ENCODE results near the gene OR2AG1. TPM values are rescaled to one million over a fixed set of nuclear protein-coding genes. Genes with fewer than 3 reads are reported as not detected.

OR2AG1 gene, protein sequence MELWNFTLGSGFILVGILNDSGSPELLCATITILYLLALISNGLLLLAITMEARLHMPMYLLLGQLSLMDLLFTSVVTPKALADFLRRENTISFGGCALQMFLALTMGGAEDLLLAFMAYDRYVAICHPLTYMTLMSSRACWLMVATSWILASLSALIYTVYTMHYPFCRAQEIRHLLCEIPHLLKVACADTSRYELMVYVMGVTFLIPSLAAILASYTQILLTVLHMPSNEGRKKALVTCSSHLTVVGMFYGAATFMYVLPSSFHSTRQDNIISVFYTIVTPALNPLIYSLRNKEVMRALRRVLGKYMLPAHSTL
- polyA plus RNA-seq (ENCODE audit: insufficient read length in 3 of 3), result under 1 TPM in 2 of 3 donors, not detected in 1; 0.01 to 0.09 TPM
- long read RNA-seq, donor 1, result 0 reads
- long read RNA-seq, donor 2, result 0 reads
- long read RNA-seq, donor 3, result 0 reads
- long read RNA-seq, donor 4, result 0 reads
- long read RNA-seq, donor 5, result 0 reads
- long read RNA-seq, donor 6, result 0 reads
- long read RNA-seq, donor 7, result 0 reads
- long read RNA-seq, donor 8, result 0 reads
- long read RNA-seq, donor 9, result 0 reads
- long read RNA-seq, donor 10, result 0 reads
- long read RNA-seq, donor 11, result 0 reads
- long read RNA-seq, donor 12, result 0 reads
- long read RNA-seq, donor 13, result 0 reads
- long read RNA-seq, donor 14, result 0 reads
- long read RNA-seq, donor 15, result 0 reads
- long read RNA-seq, donor 16, result 0 reads

DNA sequence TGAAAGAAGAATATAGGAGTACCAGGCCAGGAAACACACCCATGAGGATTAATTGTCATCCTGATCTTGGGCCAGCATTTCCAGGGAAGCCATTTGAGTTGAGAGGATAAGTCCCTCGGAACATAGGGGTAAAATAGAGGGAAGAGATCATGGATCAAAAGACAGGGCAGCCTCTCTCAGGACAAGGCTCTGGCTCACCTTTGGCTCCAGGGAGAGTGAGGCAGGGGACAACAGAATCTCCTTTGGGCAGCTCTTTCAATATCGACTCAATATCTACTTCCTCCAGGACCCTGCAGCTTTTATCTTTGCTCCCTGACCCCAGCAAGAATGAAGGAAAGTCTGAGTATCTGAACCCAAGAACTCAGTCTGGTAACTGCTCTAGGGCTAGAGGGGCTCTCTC, at the start of gene OR2AG1:
Gene OR2AG1 (plus strand): TSS at position 301 of the 400 bp plus-strand sequence. CDS start 2,018 bp downstream, outside the sequence.
- DNase-seq, result no peak

DNA sequence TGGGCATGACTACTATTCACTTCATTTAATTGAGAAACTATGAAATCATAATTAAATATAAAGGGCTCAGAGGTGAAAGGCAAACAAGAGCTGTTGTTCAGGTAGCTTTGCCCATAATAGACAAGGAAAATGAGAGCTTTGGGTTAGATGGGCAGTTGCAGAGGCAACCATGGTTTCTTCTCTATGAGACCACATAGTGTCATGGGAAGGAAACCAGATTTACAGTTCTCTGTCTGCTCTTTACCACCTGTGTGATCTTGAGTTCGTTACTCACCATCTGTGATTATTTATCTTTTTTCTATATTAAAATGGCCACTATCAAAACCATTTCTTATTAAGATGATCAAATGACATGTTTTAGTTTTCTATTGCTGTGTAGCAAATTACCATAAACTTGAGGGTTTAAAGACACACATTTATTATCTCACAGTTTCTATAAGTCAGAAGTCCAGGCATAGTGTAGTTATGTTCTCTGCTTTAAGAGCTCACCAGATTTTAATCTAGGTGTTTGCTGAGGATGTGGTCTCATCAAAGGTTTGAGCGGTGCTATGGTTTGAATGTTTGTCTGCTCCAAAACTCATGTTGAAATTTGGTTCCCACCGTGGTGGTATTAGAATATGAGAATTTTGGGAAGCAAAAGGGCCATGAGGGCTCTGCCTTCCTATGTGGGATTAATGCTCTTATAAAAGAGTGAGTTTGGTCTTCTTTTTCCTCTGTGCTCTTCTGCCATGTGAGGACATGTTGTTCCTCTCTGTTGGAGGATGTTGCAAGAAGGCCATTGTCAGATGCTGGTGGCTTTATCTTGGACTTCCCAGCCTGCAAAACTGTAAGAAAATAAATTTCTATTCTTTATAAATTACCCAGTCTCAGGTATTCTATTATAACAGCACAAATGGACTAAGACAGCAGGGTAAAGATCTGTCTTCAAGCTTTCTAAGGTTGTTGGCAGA, 49.2 kb upstream of the OR2AG1 start:
- no peak for DNase-seq

DNA sequence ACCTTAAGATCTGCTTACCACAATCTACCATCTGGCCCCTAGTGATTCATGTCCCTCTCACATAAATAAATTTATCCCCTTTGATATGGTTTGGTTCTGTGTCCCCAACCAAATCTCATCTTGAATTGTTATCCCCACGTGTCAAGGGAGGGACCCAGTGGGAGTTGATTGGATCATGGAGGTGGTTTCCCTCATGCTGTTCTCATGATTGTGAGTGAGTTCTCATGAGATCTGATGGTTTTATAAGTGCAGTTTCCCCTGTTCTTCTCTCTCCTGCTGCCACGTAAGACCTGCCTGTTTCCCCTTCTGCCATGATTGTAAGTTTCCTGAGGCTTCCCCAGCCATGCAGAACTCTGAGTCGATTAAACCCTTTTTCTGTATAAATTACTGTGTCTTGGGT, 48.2 kb upstream of the OR2AG1 start:
- DNase-seq, result no peak

DNA sequence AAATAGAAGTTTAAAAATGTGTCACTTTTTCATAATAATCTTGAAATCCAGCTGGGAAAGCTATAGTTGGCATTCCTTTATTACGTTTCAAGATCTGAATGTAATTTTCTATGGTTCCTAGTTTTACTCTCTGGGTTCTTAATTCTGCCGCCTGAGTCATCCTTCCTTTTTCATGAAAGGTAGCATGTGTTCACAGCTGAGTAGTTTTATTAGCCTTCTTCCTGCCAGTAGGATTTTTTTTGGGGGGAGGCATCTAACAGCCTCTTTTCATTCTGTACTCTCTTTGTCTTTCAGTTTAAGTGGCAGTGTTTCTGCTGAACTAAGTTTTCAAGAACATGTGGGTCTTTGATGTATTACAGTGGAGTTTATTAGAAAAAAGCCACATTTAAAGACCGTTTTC, 47.5 kb upstream of the OR2AG1 start:
- no peak for DNase-seq

DNA sequence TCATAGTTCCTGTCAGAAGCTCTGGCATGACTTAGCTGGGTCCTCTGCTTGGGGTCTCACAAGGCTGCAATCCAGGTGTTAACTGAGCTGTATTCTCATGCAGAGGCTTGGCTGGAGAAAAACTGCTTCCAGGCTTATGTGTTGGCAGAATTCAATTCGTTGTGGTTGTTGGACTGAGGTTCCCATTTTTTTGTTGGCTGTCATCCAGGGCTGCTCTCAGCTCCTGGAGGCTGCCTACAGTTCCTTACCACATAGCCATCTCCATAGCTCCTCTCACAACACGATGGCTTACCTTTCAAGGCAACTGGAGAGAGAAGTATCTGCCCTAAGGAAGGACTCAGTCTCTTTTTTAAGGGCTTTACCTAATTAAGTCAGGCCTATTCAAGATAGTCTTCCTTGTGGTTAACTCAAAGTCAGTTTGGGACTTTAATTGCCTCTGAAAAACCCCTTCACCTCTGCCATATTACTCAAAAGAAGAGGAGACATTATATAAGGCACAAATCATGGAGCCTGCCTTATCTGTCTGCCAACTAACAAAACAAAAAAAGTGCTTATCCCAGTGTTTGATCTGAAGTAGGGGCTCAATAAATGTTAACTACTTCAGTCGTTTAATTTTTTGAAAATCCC, 46.2 kb upstream of the OR2AG1 start:
- no peak for DNase-seq

DNA sequence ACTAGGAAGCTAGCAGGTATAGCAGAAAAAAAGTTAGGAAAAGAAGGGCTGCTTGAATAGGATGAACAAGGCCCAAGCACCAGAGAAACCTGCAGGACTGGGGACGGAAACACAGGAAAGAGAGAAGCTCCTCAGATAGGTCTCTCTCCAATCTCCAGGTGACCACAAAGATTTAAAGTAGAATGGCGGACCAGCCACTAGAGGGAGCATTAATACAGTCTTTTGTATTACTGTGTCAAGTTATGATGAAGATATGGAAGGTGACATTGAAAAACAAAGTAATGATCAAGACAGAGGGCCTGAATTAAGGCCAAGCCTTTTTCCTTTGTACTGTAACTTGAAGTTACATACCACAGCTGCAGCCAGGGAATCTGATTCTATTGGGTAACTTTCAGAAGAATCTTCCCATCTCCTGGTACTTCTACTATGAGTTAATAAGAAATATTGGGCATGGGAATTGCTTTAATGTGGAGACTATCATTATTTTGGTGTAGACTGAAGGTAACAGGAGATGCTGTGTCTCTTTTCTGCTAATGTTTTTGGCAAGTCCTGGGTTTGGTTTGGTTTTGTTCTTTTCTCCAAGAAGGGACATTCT, 44.9 kb upstream of the OR2AG1 start:
- no peak for DNase-seq

DNA sequence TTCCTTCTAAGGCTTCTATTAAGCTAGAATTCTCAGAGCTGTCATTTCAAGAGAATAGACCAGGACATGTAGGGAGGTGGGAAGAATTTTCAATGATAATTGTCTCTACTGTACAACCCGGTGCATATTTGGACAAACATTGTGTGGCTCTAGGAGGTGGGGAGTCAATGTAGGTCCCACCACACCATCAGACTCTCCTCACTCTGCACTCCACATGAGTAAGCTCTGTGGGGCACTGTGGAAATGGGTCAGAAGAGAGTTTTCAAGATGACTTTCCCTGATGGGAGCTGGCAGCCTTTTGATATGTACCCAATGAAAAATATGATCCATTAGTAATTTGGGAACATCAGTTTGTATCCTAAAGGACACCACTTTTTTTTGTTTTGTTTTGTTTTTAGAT, 44.2 kb upstream of the OR2AG1 start:
- DNase-seq, result no peak

DNA sequence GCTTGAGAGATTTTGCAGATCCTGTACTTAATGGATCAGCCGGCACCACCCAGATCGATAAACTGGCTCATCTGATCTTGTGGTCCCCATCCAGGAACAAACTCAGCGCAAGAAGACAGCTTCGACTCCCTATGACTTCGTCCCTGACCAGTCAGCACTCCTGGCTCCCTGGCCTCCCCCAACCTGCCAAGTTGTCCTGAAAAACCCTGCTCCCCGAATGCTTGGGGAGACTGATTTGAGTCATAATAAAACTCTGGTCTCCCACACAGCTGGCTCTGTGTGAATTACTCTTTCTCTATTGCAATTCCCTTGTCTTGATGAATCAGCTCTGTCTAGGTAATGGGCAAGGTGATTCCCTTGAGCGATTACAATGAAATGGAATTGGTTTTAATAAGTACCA, 40.6 kb upstream of the OR2AG1 start:
- DNase-seq, result no peak

DNA sequence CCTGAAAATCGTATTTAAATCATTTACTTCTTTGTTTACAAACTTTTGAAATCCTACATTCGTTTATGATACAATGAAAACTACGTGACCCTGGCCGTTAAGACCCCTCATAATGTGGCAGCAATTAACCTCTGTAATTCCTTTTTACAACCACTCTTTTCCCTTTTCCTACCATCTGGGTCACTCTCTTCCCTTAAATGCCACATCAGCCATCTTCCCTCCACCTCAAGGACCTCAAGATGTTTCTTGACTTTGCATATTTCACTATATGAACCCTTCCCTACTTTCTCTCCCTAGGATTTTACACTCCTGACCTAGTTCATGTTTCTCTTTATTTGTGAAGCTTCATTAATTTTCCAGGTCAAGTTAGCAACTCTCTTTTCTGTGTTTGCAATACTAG, 37.8 kb upstream of the OR2AG1 start:
- no peak for DNase-seq

DNA sequence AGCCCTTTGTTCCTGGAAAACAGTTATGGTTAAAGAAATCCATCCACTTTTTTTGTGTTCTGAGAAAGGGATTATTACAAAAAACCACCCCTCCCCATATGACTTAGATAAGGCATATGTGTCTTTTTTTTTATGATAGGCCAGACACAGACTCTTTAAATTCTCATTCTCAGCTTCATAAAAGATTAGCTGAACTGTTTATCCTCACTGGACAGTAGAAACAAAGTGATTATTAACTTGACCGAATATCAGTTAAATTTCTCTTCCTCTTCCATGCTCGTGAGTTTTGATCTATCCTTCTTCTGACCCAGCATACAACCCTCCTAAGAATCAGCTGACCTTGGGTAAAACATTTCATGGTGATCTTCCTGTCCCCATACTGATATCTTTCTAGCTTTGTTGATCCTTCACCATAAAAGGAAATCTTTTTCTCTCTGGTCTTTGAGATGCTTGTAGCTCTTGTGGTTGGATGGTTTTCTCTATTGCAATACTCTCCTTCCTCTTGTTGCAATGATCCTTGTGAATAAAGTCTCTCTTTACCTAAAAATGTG, 37.3 kb upstream of the OR2AG1 start:
- DNase-seq, result no peak

DNA sequence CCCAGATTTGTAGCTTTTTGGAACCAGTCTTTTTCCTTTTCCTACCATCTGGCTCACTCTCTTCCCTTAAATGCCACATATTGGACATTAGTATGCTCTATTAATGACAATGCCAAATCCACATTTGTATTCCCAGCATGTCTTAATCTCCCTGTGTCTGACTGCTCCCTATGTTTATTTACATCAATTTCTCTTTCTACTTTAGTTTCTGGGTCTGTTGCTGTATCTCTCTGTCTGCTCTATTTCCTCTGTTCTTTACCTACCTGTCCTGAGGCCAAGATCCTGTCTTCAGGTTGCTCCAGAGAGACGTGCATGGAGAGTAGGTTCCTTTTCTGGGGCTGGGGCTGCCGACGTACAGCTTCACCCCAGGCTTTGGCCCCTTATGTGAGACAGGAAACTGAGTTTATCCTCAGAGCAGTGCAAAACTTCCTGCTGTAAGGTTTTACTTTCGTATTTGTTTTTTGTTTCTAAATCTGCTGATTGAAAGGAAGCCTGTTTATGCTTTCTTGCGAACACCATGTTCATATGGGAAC, 36.7 kb upstream of the OR2AG1 start:
- DNase-seq, result no peak

DNA sequence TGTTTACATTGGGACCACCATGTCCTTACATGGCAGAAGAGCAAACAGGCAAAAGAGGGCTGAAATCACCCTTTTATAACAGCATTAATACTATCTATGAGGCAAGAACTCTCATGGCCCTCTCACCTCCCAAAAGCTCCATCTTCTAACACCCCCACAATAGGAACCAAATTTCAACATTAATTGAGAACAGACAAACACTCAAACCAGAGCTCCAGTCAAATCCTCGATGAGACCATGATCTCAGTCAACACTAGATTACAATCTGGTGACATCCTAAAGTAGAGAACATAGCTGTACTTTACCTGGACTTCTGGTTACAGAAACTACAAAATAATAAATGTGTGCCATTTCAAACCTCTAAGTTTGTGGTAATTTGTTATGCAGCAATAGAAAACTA, 36.2 kb upstream of the OR2AG1 start:
- DNase-seq, result no peak

DNA sequence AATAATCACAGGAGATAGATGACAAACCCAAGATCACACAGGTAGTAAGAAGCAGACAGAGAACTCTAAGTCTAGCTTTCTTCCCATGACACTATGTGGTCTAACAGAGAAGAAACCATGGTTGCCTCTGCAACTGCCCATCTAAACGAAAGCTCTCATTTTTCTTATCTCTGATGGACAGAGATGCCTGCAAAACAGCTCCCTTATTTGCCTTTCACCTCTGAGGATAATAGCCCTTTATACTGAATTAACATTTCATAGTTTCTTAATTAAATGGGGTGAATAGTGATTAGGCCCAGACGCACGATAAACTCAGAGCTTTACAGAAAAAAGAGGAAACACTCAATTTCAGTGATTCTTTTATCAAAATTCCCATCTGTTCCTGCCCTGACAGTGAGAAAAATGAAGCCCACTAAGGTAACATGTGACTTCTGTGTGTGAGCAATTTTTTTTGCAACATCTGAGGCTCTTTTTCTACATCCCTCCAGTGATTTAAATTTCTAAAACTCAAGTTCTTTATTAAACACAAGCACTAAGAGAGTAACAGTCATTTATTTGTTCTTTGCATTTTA, 35.6 kb upstream of the OR2AG1 start:
- DNase-seq, result no peak

DNA sequence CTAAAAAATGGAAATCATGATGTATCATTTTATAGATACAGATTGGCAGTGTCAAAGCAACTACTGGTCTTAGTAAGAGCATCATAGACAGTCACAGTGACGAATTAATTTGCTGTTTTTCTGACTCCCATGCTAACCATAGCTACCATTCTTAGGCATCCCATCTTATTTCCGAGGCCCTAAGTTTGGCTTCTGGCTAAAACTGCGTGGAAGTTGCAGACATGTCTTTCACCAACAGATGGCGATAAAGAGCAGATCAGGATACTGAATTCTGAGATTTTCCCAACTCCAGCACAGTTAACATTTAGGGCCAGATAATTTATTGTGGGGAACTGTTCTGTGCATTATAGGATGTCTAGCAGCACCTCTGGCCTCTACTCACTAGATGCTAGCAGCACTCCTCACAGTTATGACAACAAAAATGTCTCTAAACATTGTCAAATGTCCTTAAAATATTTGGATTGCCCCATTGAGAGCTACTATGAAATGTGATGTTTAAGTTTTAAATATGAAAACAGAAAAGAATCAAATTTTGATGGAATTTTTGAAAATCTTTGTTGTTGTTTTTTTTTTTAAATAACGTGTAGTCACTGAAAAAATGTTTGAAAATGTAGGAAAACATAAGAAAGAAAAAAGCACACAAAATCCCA, 27.4 kb upstream of the OR2AG1 start:
- DNase-seq, result peak; percentile 38

DNA sequence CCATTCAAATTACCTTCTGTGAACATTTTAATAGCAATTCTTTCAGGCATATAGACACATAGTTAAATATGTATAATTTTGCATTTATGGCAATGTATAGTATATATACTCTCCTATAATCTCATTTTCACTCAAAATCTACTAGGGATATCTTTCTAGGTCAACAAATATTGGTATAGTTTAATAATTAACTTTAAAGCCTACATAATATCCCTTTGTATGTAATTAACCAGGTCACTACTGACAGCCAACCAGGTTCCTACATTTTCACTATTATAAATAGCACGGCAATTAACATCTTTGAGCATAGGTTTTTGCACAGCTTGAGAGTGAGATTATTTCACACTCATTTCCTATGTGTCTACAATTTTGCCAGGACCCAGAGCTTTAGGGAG, 26.9 kb upstream of the OR2AG1 start:
- DNase-seq, result no peak

DNA sequence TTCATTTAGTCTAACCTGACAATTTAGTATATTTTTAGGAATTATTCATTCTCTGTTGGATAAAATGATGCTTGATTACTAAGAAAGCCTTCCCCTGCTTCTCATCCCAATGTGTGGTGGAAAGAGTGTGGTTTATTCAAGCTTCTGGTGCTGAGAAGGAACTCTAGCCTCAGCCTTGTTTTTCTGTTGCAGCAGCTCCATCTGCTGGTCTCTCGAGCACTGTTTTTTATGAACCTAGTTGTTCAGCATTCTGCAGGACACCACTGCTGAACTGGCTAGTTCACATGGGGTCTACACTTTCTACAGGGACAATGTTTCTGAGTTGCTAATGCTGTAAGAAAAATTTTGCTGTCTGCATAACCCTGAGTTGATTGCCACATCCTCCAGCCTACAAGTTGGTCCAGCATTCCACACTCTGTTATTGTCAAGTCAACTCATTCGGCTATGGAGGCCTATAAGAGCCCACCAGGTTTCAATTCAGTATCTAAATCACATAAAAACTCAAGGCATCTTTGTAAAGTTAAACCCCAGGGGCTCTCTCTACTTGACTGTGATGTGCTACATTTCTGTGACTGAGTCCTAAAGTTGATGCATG, 25.4 kb upstream of the OR2AG1 start:
- peak; percentile 48 for DNase-seq

DNA sequence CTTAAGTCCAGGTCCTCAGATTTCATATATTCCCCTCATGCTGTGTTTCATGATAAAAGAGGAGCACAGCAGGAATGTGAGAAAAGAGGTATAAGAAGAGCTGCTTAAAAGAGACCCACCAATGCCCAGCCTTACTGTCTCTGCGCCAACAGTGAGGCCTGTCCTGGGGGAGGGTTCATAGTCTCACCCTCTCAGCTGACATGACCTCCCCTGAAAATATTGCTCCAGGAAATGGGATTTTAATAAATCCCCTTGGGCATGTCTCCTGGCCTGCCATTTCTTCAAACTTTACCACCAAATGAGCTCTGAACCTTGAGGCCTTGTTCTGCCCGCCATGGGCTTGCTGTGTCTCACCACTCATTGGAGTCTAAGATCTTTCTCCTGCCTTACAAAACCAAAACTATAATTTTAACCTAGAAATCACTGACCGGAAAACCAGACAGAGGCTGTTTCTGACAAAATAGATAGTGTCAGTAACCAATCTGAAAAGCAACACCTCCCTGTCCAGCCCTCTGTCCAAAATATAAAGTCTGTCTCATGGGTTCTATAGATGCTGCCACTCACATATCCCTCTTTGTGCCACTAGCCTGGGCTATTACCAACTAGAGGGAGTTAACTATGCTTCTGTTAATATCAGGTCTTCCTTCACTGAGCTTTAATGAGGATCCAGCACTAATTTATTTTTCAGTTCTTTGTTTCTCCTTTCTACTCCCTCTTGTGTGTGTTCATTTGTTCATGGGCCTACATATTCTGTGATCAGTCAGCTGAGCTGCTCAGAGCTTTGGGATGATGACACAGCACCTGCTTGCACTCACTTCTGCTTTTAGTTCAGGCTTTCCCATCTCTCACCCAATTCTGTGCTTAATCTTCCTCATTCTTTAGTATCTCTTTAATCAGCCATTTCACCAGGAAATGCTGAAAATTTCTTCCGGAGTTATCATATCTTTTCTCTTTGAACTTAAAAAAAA, 10.6 kb upstream of the OR2AG1 start, which contains the start of gene OR2AG2:
Gene OR2AG2 (minus strand): TSS at position 51 of the 968 bp plus-strand sequence. CDS start 3,019 bp downstream, outside the sequence.
- no peak for DNase-seq

DNA sequence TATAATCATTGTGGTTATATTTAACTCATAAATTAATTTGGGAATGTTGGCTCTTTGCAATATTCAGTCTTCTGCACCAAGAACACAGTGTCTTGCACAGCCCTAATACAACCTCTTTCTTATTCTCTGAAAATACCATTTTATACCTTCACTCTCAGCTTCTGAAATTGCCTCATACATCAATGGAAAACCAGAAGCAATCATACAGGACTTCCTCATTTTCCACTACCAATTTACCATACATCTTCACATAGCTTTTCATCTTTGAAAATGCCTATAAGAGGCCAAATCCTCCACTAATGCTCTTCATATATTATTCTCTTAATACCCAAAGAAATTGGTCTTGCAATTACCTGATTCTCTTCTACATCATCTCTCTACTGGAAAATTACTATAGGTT, 4.3 kb upstream of the OR2AG1 start:
- DNase-seq, result no peak
